Stimulated activated CD8-positive, alpha-beta memory T cell treated with anti-CD3 and anti-CD28 coated beads, Interleukin-7, amount 100 ng/mL, for 1 hour (primary cell): ENCODE data around the gene KCTD11.
"Not testable (repeated sequence)": the region's sequence is repeated elsewhere in the genome, so short reads cannot be mapped to it uniquely, and the experiment has no call there.

ENCODE experiments used
- DNase-seq, 2 donors: peaks; one replicate each; pipeline ENCODE4 v3.0.0-alpha.2; 2020; ENCODE audit warnings: low read depth in 2 of 2

KCTD11 gene

DNA sequence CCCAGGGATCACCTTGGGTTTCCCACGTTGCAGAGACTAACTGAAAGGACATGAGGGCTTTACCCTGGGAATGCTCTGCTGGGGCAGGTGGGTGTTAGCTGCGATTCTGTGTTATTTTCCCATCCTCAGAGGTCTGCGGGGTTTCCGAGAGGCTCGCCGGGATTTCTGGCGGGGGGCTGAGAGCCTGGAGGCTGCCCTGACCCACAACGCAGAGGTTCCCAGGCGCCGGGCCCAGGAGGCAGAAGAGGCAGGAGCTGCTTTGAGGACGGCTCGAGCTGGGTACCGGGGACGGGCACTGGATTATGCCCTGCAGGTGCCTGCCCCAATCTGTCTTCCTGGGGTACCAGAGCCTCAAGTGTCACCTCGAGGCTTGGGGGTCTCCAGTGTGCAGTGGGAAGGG lies 8.7 kb upstream of the KCTD11 start:
- DNase-seq: no peak

DNA sequence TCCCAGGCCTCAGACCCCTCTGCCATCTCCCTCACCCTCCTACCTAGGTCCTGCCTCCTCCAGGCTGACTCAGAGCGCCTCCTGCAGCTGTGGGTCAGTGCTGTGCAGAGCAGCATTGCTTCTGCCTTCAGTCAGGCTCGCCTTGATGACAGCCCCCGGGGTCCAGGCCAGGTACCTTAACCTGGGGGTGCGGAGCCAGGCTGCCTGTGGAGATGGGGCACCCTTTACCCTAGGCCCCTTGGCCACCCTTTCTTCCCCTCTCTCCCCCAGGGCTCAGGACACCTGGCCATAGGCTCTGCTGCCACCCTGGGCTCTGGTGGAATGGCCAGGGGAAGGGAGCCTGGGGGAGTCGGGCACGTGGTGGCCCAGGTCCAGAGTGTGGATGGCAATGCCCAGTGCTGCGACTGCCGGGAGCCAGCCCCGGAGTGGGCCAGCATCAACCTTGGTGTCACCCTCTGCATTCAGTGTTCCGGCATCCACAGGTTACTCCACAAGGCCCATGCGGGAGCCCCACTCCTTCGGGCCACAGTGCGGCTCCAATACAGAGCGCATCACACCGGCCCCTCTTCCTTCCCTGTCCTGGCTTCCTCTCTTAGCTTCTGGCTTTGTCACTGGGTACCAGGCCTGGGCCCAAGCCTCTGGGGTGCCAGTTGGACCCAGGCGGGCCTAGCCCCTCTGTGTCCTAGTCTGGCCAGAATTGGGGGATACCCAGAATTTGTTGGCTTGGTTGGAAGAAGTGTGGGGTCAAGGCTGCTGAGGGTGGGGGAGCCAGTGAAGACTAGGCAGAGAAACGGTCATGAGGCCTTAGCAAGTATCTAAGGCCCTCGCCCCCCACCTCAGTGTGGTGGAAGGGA lies 5.0 kb upstream of the KCTD11 start:
- no peak for DNase-seq

DNA sequence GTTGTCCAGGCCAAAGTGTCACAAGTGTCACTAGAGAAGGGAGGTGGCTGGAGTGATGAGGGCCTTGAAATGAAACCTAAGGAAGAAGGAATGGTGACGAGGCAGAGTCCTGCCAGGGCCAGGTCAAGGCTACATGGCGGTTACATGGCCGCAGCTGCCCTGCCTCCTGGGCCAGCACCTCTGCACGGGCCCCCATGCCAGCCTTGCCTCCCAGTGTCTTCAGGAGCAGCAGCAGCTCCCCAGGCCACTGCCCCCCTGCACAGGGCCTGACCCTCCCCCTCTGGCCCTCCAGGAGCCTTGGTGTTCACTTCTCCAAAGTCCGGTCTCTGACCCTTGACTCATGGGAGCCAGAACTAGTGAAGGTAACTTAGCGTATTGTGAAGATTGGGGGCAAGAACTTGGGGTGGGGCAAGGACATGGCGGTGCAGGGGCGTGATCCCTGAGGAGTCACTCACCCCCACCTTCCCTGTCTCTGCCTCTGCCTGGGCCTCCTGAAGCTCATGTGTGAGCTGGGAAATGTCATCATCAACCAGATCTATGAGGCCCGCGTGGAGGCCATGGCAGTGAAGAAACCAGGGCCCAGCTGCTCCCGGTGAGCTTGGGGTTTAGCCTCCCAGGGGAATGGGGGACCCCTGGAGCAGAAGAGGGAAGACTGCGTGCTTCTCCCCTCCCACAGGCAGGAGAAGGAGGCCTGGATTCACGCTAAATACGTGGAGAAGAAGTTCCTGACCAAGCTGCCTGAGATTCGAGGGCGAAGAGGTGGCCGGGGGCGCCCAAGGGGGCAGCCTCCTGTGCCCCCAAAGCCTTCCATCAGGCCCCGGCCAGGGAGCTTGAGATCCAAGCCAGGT lies 4.1 kb upstream of the KCTD11 start:
- DNase-seq: no peak

DNA sequence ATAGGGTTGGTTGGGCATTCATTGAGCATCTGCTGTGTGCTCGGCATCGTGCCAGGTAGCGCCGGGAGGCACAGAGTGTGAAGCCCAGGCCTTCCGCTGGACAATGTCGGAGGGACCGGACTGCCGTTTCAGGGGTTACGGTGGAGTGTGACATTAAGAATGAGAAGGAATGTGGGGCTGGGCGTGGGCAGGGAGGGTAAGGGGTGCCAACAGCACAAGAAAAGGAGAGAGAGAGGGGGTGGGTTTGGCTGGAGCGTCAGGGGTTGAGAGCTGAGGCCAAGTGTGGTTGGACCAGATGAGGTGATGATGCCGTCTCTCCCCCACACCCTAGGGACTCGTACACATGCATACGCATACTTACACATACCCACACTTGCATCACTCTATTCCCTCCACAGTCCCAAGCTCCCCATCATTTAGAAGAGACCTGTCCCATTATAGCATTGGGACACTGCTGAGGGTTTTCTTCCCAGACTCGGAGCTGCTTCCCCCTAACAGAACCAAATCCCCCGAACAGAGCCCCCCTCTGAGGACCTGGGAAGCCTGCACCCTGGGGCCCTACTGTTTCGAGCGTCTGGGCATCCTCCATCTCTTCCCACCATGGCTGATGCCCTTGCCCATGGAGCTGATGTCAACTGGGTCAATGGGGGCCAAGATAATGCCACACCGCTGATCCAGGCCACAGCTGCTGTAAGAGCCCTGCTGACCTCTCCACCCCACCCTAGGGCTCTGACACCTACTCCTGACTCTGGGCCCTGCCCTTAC lies 3.3 kb upstream of the KCTD11 start:
- DNase-seq: no peak

DNA sequence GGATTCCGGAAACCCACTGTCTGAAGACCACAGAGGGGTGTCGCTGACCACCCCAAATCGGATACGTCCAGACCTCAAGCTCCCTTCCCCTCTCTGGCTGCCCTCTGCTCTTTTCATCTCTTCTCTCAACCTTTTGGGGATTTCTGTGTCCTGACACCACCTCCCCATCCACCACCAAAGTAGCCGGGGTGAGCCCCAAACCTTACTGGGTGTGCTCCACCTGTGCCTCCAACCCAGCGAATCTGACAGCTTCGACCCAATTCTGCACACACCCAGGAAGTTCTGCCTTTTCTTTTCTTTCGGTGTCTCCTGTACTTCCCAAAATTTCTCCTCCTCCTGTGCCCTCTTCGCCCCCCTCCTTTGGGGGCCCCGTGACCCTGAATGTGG lies 534 bp downstream of the KCTD11 start:
- DNase-seq: no peak

DNA sequence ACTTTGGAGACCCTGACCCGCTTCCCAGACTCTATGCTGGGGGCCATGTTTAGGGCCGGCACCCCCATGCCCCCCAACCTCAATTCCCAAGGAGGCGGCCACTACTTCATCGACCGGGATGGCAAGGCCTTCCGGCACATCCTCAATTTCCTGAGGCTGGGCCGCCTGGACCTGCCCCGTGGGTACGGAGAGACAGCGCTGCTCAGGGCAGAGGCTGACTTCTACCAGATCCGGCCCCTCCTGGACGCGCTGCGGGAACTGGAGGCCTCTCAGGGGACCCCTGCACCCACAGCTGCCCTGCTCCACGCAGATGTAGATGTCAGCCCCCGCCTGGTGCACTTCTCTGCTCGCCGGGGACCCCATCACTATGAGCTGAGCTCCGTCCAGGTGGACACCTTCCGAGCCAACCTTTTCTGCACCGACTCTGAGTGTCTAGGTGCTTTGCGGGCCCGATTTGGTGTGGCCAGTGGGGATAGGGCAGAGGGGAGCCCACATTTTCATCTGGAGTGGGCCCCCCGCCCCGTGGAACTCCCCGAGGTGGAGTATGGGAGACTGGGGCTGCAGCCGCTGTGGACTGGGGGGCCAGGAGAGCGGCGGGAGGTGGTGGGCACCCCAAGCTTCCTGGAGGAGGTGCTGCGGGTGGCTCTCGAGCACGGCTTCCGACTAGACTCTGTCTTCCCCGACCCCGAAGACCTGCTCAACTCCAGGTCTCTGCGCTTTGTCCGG lies 1.1 kb downstream of the KCTD11 start:
- DNase-seq: no peak

DNA sequence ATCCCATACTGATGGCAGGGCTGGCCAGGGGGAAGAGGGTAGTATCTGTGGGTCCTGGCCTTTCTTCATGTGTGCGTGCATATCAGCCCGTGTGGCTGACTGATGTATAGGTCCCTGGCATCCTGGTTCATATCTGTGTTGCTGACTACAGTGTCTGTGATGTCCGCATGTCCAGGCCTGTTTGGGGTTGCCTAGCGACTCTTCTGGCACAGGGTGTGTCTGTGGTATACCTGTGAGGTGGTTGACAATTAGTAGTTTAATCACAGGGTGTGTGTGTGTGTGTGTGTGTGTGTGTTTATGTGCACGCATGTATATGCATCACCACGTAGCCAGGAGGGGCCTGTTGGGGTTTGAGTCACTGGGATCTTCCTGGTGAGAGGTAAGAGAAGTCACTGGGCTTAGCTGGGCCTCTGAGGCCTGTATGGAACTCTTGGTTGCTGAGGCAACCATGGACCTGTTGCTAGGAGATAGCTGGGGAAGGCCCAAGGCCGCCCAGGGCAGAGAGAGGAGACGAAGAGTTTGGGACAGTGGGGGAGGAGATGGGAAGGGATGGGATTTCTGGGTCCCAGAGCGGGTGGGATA lies 2.4 kb downstream of the KCTD11 start:
- no peak for DNase-seq

DNA sequence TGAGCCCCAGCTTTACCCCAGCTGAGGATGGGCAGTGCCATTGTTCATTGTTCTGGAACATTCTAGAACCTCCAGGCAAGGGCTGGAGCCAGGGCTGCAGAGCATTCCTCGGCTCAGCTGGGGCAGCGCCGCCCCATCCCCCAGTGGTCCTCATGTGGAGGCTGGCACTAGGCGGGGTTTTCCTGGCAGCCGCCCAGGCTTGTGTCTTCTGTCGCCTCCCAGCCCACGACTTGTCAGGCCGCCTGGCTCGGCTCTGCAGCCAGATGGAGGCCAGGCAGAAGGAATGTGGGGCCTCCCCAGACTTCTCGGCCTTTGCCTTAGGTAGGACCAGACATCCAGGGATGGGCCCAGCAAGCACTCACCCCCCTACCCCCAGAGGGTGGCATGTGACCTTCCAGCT lies 3.1 kb downstream of the KCTD11 start, which contains the start of gene TMEM95:
TMEM95 (plus strand) TSS at position 104 of the 400 bp plus-strand sequence; CDS start at position 153, 49 bp downstream.
- DNase-seq: no peak

DNA sequence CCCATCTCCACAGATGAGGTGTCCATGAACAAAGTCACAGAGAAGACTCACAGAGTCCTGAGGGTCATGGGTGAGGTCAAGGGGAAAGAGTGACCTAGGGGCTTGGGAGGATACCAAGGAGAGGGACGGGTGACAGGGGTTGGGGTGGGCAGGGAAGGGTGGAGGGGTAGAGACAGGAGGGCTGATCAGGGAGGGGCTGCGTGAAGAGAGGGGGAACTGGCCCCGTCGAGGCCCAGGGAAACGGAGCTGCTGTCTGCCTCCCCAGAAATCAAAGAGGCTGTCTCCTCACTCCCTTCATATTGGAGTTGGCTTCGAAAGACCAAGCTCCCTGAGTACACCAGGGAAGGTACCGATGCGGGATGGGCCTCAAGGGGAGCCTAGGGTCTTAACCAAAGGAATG lies 3.6 kb downstream of the KCTD11 start:
- no peak for DNase-seq

DNA sequence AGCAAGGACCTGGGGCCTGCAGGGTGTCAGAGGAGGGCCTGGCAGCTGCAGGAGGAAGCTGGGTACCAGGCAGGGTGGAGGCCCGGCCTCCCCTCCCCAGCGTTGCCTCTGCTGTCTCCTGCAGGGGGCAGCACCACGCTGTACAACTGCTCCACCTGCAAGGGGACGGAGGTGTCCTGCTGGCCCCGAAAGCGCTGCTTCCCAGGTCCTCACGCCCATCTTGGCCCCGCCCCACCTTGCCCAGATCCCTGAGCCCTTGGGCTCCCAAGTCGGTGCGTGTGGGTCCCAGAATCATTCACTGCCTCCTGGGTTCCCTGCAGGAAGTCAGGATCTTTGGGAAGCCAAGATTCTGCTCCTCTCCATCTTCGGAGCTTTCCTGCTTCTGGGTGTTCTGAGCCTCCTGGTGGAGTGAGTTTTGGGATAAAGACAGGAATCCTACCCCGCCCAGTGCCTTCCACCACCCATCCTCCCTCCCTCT lies 4.1 kb downstream of the KCTD11 start:
- peak; percentile 49 to 74 for DNase-seq

DNA sequence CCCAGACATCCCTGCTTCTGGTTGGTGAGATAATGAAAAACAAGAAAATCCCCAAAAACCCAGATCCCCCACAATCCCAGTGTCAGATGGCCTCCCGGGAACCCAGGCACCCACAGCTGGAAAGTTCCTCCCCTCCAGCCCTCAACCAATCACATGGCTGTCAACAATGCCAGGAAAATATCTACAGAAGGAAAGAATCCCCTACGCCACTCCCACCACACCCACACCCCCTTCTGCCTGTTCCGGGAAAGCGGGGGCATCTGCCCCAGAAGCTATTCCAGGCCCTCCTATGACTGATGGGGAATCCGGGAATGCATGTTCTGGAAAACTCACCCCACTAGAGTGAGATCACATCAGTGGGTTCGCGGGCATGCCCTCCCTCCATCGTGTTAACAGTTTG lies 4.8 kb downstream of the KCTD11 start:
- DNase-seq: no peak

DNA sequence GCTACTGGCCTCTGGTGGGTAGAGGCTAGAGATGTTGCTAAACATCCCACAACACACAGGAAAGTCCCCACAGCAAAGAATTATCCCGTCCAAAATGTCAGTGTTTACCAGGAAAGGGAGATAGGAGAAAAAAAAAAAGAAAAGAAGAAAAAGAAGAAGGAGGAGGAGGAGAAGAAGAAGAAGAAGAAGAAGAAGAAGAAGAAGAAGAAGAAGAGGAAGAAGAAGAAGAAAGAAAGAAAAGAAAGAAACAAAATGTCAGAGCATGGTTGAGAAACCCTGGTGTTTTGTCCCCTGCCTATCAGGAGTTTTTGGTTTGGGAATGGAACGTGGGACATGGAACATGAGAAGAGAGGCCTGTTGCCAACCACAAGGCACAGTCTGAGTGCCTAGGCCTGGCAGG lies 5.4 kb downstream of the KCTD11 start:
- DNase-seq: no peak

DNA sequence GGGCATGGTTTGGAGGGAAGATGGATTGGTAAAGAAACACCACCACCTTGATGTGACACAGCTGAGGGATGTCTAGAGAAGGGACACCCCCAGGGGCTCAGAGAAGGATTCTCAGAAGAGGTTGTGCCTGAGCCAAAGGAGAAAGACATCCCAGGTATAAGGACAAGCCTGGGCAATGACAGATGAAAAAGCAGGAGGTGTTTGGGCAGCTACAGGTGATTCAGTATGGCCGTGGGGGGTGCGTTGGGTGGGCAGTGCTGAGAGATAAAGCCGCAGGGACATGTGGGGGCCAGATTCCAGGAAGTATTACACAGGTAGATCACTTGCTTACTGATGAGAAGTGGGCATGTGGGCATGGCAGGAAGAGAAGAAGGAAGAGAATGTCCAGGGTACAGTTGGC lies 9.9 kb downstream of the KCTD11 start:
- DNase-seq: no peak

DNA sequence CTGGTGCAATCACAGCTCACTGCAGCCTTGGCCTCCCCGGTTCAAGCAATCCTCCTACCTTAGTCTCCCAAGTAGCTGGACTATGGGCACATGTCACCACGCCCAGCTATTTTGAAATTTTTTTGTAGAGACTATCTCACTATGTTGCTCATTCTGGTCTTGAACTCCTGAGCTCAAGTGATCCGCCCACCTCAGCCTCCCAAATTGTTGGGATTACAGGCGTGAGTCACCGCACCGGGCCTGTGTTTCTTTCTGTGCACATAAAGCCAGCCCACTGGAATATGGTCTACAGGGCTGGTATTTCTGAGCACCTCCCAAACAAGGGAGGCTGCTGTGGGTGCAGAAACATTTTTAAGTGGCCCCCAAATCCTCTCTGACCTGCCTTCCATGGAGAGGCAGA lies 11.3 kb downstream of the KCTD11 start:
- DNase-seq: no peak

DNA sequence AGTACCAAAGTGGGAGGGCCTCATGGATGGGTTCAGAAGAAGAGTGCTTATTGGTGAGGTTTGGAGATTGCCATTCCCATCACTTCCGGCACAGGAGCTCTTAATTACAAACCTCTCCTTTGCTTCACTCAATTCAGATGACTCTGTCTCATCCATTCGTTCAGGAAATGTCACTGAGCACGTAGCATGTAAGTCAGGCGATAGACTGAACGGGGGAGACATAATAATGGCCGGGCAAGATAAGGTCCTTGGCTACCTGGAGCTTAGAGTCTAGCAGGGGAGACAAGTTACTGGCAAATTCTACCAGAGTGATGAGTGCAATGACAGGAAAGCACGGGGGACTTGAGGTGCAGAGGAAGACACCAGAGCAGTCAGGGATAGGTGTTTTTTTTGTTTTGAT lies 14.0 kb downstream of the KCTD11 start:
- not testable (repeated sequence) for DNase-seq

DNA sequence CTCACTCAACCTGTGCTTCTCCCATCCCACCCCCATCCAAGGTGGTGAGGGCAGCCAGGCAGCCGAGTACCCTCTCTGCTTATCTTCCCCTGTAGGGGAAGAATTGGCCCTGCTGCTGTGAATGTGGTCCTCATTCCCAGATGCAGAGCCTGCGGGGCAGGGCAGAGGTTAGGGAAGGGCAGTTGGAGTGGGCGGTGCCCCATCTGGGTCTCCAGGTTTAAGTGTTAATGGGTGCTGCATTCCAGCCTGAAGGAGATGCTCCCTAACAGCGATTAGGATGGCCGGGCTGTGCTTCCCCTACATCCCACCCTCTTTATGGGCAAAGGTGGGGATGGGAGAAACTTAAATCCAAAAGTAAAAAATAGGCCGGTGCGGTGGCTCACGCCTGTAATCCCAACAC lies 15.1 kb downstream of the KCTD11 start:
- DNase-seq: no peak

DNA sequence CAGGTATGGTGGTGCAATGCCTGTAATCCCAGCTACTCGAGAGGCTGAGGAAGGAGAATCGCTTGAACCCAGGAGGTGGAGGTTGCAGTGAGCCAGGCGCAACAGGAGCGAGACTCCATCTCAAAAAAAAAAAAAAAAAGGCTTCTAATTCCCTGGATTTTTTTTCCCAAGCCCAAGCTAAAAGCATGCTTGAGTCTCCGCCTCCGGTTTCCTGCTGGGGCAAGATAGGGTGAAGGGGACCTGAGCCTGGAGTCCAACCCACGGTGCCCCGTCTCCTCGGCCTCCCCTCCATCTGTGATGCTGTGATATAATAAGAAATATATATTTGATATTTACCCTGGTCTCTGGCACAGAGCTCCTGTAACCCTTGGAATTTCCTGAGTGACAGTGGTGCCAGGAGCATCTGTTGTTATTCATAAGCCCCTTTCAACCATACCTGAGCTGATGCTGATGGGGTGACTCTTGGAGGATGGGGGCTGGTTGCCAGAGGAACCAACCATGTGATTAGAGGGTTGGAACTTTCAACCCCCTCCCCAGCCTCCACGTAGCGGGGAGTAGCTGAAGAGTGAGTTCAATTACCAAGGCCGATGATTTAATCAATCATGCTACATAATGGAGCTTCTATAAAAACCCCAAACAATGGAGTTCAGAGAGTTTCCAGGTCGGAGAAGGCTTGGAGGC lies 16.1 kb downstream of the KCTD11 start:
- DNase-seq: no peak

DNA sequence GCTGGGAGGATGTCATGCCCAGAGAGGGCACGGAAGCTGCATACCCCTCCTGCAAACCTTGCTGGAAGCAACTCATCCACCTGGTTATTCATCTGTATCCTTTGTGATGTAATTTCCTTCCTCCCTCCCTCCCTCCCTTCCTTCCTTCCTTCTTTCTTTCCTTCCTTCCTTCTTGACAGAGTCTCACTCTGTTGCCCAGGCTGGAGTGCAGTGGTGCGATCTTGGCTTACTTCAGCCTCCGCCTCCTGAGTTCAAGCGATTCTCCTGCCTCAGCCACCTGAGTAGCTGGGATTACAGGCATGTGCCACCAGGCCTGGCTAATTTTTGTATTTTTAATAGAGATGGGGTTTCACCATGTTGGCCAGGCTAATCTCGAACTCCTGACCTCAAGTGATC lies 16.6 kb downstream of the KCTD11 start:
- not testable (repeated sequence) for DNase-seq

DNA sequence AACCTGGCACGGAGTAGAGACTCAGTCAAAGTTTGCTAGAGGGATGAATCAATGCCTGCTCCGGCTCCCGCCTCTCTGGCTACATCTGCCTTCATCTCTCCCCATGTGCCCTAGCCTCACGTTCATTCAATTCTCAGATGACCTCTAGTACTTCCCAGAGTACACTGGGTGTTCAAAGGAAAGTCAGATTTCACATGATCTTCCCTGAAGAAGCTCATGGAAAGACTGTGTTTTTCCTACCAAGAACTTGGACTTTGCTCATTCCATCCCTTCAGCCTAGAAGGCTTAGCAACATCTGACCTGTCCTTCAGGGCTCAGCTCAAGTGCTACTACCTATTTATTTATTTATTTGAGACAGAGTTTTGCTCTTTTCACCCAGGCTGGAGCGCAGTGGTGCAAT lies 17.9 kb downstream of the KCTD11 start:
- no peak for DNase-seq

DNA sequence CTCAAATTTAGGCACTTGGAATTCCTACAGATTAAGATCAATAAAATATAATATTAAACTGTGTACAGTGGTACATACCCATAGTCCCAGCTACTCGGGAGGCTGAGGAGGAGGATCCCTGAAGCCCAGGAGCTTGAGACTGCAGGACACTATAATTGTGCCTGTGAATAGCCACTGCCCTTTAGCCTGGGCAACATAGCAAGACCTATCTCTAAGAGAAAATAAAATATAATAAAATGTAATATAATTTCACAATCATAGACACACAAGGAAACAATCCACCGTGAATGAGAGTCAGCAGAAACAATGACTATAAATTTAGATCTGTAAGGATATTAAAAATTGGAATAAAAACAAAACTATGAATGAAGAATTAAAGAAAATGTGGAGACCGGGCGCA lies 18.9 kb downstream of the KCTD11 start:
- DNase-seq: no peak
